GM21423 (cell line): Measurements from ENCODE around the gene GOLM1.

ENCODE experiments used
- ATAC-seq: cut with Tn5 transposase; IDR thresholded peaks from one replicate; pipeline ENCODE4 v1.9.1; 2021; ENCODE audit warnings: mild to moderate bottlenecking, moderate library complexity; ENCODE audit not compliant: unreplicated experiment

GOLM1 gene

DNA sequence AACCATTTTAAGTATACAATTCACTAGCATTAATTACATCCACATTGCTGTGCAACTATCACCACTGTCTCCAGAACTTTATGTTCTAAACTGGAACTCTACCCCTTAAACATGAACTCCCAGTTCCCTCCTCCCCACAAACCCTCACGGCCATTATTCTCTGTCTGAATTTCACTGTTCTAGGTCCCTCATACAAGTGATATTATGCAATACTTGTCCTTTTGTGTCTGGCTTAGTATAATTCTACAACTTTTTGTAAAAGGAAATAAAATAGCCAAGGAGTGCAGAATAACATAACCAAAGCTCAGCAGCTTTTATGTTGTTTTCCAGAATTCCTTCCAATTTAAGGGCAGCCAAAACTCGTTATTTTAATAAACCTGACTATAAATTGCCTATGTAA lies 105.2 kb downstream of the GOLM1 start:
- ATAC-seq = no peak

DNA sequence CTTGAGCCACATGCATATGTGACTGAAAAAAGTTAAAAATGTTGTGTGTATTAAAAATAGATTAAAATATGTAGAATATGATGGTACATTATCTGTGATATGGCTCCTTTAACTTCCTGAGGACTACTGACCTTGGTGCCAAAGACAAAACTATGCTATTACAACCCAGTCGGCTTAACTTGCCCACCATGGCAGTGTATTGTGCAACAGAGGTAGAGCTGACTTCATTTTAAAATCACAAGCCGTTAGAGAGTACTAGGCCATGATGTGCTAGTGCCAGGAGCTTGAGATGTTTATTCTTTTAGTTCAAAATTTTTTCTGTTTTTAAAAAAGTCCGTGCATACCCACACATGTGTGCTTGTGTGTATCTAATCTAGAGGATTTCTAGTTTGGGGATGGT lies 112.1 kb downstream of the GOLM1 start:
- no peak for ATAC-seq

DNA sequence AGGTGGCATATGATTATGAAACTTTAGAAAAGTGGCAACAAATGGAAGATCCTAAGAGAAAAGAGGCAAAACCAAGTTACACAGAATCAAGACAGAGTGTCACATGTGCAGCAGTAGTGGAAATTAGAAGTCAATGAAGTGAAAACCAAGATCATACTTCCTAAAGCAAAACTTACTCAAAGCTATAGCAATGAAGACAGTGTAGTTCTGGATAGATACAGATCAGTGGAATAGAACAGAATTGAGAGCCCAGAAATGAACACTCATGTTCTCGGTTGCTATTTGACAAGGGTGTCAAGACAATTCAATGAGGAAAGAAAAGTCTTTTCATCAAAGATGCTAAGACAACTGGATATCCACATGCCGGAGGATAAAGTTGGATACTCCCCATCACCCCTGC lies 114.9 kb downstream of the GOLM1 start:
- no peak for ATAC-seq

DNA sequence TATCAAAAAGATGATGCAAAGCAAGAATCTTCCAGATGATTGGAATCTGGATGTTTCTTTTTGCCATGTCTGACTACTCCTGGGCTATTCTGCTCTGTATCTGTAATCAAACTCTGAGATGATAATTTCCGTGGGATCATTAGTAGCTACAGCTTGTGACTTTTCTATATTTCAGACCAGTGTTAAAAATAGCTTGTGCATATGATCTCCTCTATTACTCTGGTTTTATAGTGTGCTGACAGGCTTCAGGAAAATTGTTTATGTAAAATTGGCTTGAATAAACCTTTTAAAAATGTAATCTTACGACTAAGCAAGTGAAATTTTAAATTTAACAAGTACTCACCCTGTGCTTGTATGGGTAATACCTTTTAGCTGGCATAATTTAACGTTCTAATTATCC lies 118.0 kb downstream of the GOLM1 start:
- ATAC-seq = no peak

DNA sequence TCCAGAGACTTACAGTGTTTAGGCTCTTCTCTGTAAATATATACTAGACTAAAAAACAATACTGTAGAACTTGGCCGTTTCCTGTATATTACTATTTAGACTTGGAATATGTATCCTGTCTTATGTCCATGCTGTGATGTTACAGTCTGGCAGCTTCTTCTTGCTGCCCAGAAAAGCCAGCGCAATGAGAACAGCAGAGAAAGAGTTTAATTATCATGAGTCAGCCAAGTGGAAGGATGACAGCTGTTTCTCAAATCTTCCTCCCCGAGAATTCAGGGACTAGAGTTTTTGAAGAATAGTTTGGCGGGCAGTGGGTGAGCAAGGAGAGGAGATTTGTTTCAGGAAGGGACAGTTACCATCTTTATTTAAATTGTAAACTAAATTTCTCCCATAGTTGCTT lies 120.9 kb downstream of the GOLM1 start:
- no peak for ATAC-seq
